OCI-LY7 (cell line): Measurements from ENCODE around the gene GRIN2C. TPM values are rescaled to one million over a fixed set of nuclear protein-coding genes. Genes with fewer than 3 reads are reported as not detected.

ENCODE experiments used
- BruUV-seq: library from RNA; stranded (reverse); fragments of 400-500 nt; replicated peaks from 2 replicates; lab custom pipeline; 2021; lab: Mats Ljungman, UMichigan
- CTCF ChIA-PET: fragments of 300-600 bp; sonication (Branson Sonifier 250); formaldehyde crosslinking; loops from one replicate; lab custom pipeline; 2022; ENCODE audit warnings: antibody characterized with exemption; ENCODE audit not compliant: unreplicated experiment; lab: Charles Lee
- POLR2A ChIA-PET: fragments of 300-600 bp; sonication (Branson Sonifier 250); formaldehyde crosslinking; loops from one replicate; lab custom pipeline; 2022; ENCODE audit warnings: antibody characterized with exemption; lab: Charles Lee
- DNase-seq: peaks from one replicate; pipeline ENCODE4 v3.0.0-alpha.2; 2015; ENCODE audit warnings: low spot score
- H2AFZ ChIP-seq: fragments of 200-600 bp; sonication (generic), shearing (Covaris generic); 2 replicates; pipeline ENCODE4 v1.6.1; 2014; ENCODE audit warnings: mild to moderate bottlenecking, antibody characterized with exemption, low read length, moderate library complexity
- H3K27ac ChIP-seq: fragments of 200-600 bp; sonication (generic); 2 replicates; pipeline ENCODE4 v1.5.1; 2014; ENCODE audit warnings: mixed run types, low read depth, mild to moderate bottlenecking, moderate library complexity, low read length, inconsistent platforms; ENCODE audit not compliant: poor library complexity, severe bottlenecking
- H3K36me3 ChIP-seq: fragments of 200-600 bp; sonication (generic); 2 replicates; pipeline ENCODE4 v1.6.1; 2014; ENCODE audit warnings: mild to moderate bottlenecking, antibody characterized with exemption, low read length, moderate library complexity, mixed read lengths; ENCODE audit not compliant: insufficient read depth
- H3K4me1 ChIP-seq: fragments of 200-600 bp; sonication (generic); 2 replicates; pipeline ENCODE4 v1.5.1; 2014; ENCODE audit warnings: mild to moderate bottlenecking, low read length; ENCODE audit not compliant: insufficient read depth, poor library complexity, severe bottlenecking
- H3K4me2 ChIP-seq: fragments of 200-600 bp; sonication (generic); 2 replicates; pipeline ENCODE4 v1.6.1; 2014; ENCODE audit warnings: mild to moderate bottlenecking, low read length
- H3K4me3 ChIP-seq: fragments of 200-600 bp; sonication (generic); 2 replicates; pipeline ENCODE4 v1.5.1; 2014; ENCODE audit warnings: mild to moderate bottlenecking, low read depth, low read length; ENCODE audit not compliant: poor library complexity, severe bottlenecking
- H3K79me2 ChIP-seq: fragments of 200-600 bp; sonication (generic); 2 replicates; pipeline ENCODE4 v1.6.1; 2016; ENCODE audit warnings: low read depth, mild to moderate bottlenecking, low read length, moderate library complexity, mixed read lengths; ENCODE audit not compliant: insufficient read depth
- H3K9me2 ChIP-seq: fragments of 200-600 bp; sonication (generic); 2 replicates; pipeline ENCODE4 v1.6.1; 2016; ENCODE audit warnings: mild to moderate bottlenecking, low read length, mixed read lengths; ENCODE audit not compliant: insufficient read depth
- H3K9me3 ChIP-seq: fragments of 200-600 bp; sonication (generic); 2 replicates; pipeline ENCODE4 v1.6.1; 2014; ENCODE audit warnings: mild to moderate bottlenecking, mixed run types, low read length, mixed read lengths
- H4K20me1 ChIP-seq: fragments of 200-600 bp; sonication (generic); 2 replicates; pipeline ENCODE4 v1.6.1; 2014; ENCODE audit warnings: mild to moderate bottlenecking, antibody characterized with exemption, low read length, moderate library complexity, mixed read lengths; ENCODE audit not compliant: insufficient read depth
- CTCF ChIP-seq: fragments of 200-600 bp; sonication (generic); conservative IDR thresholded peaks from 2 replicates; pipeline ENCODE4 v1.5.1; 2014; ENCODE audit warnings: mild to moderate bottlenecking, antibody characterized with exemption, low read length, moderate library complexity, mixed read lengths
- EZH2phosphoT487 ChIP-seq: fragments of 200-600 bp; sonication (generic); IDR thresholded peaks from 2 replicates; pipeline ENCODE4 v1.6.1; 2018; ENCODE audit warnings: low read depth, borderline replicate concordance, mild to moderate bottlenecking, mixed run types, antibody characterized with exemption, low read length, moderate library complexity, mixed read lengths
- intact Hi-C: fragments of 100-400 bp; cut with micrococcal nuclease; formaldehyde crosslinking; loops from one replicate; pipeline ENCODE4 v1.10.0; 2022; ENCODE audit not compliant: unreplicated experiment
- total RNA-seq, 2 experiments: library from RNA; depleted of rRNA in 1 of 2; stranded (reverse); fragments of >200 nt in 1 of 2; shearing (Covaris generic) in 1 of 2; gene quantifications; 2 replicates each; pipeline ENCODE4 v1.2.3, GENCODE V29; 2014 to 2022

GRIN2C gene
- total RNA-seq, 2 experiments from 2014 or later, result 0.22 to 0.61 TPM

- ChIA-PET POLR2A (interaction anchor here (0.6 kb wide), 1 partner anchor 880 kb away, joined by 4 read pairs; no protein-coding TSS in a partner anchor), CTCF (interaction anchor here (0.6 kb wide), 1 partner anchor 53 kb away, joined by 3 read pairs; no protein-coding TSS in a partner anchor)
- no peaks in the 10 kb centered on the region for H3K9me3 ChIP-seq
- no peak for TF ChIP-seq EZH2phosphoT487
- TF ChIP-seq CTCF, result no peak
- H2AFZ ChIP-seq, result no peak overlapping the region
- DNase-seq, result no peak
- no peaks in the 10 kb centered on the region for H4K20me1 ChIP-seq
- no peaks in the 10 kb centered on the region for H3K4me1 ChIP-seq
- H3K4me3 ChIP-seq, result no peak overlapping the region
- H3K27ac ChIP-seq, result no peak overlapping the region
- intact Hi-C loops, result no loop called here
- H3K4me2 ChIP-seq, result no peak overlapping the region
- no peaks in the 10 kb centered on the region for H3K79me2 ChIP-seq
- no TSS peak for BruUV-seq
- H3K36me3 ChIP-seq, result peaks cover 9% of the 10 kb centered on the region; the same call in 1 of the 2 replicates
- H3K9me2 ChIP-seq, result no peaks in the 10 kb centered on the region
These were observed 61.9 kb downstream of the GRIN2C start for GRCh38 chr17:74797824-74798223.

GRCh38 chr17:74796866-74797265, 62.8 kb downstream of the GRIN2C start:
- no TSS peak for BruUV-seq
- Histone ChIP-seq H3K36me3 (peaks cover 9% of the 10 kb centered on the region; the same call in 1 of the 2 replicates), H3K4me1 (no peaks in the 10 kb centered on the region), H3K9me3 (no peaks in the 10 kb centered on the region), H3K9me2 (no peaks in the 10 kb centered on the region), H3K79me2 (no peaks in the 10 kb centered on the region), H3K4me2 (no peak overlapping the region), H4K20me1 (no peaks in the 10 kb centered on the region), H3K4me3 (no peak overlapping the region), H3K27ac (no peak overlapping the region), H2AFZ (no peak overlapping the region)
- ChIA-PET CTCF (interaction anchor here (0.6 kb wide), 1 partner anchor 76 kb away, joined by 3 read pairs; no protein-coding TSS in a partner anchor), POLR2A (no interaction called here)
- no peak for TF ChIP-seq EZH2phosphoT487
- intact Hi-C loops, result no loop called here
- no peak for DNase-seq

- no peak overlapping the region for H3K27ac ChIP-seq
- TF ChIP-seq CTCF (no peak), EZH2phosphoT487 (no peak)
- H3K9me2 ChIP-seq, result no peaks in the 10 kb centered on the region
- no peak overlapping the region for H3K4me3 ChIP-seq
- no peak overlapping the region for H2AFZ ChIP-seq
- peaks cover 2% of the 10 kb centered on the region for H3K4me1 ChIP-seq
- no peaks in the 10 kb centered on the region for H3K9me3 ChIP-seq
- H3K36me3 ChIP-seq, result peaks cover 9% of the 10 kb centered on the region; the same call in 1 of the 2 replicates
- no peak for DNase-seq
- no peak overlapping the region for H3K4me2 ChIP-seq
- POLR2A ChIA-PET, result interaction anchor here (0.6 kb wide), 1 partner anchor 56 kb away, joined by 4 read pairs; no protein-coding TSS in a partner anchor
- intact Hi-C loops, result no loop called here
- no peaks in the 10 kb centered on the region for H4K20me1 ChIP-seq
- CTCF ChIA-PET, result no interaction called here
- H3K79me2 ChIP-seq, result no peaks in the 10 kb centered on the region
- BruUV-seq, result no TSS peak
These were observed 63.5 kb downstream of the GRIN2C start for GRCh38 chr17:74796211-74796610.
